NCI-H146 (cell line): ENCODE measurements around the gene LTBP4.
"Not testable (repeated sequence)": the region's sequence is repeated elsewhere in the genome, so short reads cannot be mapped to it uniquely, and the experiment has no call there.

ENCODE experiments used
- DNase-seq: peaks from one replicate; lab custom pipeline; 2025; lab: John Stamatoyannopoulos, UW

The LTBP4 gene

DNA sequence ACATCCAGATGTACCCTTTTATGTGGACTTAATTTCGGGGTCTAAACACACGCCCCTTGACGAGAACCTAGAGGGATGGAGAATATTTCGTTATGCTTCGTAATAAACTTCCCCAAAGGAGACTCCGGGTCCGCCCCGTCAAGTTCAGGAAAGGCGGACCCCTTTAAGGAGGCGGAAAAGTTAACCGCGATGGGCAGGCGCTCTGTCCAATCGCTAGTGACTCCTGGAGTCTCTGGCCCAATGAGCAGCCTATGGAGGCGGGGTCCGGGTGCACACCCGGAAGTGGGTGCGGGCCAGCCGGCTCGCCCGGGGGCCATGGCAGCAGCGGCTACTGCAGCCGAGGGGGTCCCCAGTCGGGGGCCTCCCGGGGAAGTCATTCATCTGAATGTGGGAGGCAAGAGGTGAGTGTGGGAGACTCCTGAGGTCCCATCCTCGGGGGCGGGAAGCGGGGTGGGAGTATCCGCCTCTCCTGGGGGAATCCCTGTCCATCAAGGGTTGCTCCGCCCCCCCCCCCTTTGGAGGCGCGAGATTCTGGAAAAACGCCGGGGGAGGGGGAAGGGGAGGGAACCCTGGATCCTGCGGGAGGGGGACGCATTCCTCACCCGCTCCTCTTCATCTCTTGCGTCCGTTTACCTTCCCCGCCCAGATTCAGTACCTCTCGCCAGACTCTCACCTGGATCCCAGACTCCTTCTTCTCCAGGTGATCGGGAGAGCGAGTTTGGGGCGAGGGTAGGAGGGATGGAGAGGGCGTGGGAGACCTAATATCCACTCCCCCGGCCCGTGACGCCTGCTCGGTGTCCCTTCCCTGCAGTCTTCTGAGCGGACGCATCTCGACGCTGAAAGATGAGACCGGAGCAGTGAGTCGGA lies 24.4 kb upstream of the LTBP4 start, which contains the start of gene SHKBP1:
SHKBP1 (plus strand) TSS at position 289 of the 867 bp plus-strand sequence; CDS start at position 316, 27 bp downstream.
- DNase-seq = peak; percentile 94

- no peak for DNase-seq
Measured at GRCh38 chr19:40578442-40578908, 22.7 kb upstream of the LTBP4 start.

- no peak for DNase-seq
Measured at GRCh38 chr19:40580619-40581018, 20.6 kb upstream of the LTBP4 start.

GRCh38 chr19:40581531-40581930 lies 19.6 kb upstream of the LTBP4 start:
- DNase-seq = no peak

- DNase-seq = no peak
Measured at GRCh38 chr19:40582467-40582866, 18.7 kb upstream of the LTBP4 start.

DNA sequence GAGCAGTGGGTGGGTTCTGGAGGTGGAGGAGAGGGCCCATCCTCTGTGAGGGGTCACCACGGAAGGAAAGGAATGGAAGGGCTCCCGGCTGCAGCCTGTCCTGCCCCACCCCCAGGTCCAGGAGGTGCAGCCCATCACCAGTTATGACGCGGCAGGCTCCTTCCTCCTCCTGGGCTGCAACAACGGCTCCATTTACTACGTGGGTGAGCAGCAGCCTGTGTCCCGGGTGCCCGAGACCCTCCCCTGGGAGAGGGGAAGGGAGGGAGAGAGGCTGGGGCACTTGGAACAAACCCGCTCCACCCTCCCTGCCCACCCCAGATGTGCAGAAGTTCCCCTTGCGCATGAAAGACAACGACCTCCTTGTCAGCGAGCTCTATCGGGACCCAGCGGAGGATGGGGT lies 17.9 kb upstream of the LTBP4 start:
- DNase-seq = no peak

DNA sequence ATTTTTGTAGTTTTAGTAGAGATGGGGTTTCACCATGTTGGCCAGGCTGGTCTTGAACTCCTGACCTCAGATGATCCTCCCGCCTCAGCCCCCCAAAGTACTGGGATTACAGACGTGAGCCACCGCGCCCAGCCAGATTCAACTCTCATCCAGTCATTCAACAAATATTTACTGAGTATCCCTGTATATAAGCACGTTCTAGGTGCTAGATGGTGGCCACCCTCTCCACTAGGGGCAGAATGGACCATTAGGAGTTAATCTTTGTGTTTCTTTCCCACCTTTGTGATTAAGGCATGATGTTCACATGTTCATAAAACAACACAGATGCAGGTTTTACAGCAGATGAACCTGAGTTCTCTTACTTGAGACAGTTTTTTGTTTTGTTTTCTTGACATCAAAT lies 17.2 kb upstream of the LTBP4 start:
- no peak for DNase-seq

GRCh38 chr19:40585241-40585981 lies 15.8 kb upstream of the LTBP4 start:
- no peak for DNase-seq

DNA sequence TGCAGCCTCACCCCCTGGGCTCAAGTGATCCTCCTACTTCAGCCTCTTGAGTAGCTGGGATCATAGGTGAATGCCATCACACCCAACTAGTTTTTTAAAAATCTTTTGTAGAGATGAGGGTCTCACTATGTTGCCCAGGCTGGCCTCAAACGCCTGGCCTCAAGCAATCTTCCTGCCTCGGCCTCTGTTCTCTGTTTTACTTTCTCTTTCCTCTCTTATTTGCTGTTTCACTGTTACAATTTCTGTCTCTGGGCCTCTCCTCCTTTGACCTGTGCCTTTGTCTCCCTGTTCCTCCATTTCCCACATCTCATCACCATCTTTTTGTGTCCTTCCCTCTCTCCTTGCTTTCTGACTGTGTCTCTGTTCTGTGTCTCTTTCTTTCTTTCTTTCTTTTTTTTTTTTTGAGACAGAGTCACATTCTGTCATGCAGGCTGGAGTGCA lies 15.2 kb upstream of the LTBP4 start:
- no peak for DNase-seq

DNA sequence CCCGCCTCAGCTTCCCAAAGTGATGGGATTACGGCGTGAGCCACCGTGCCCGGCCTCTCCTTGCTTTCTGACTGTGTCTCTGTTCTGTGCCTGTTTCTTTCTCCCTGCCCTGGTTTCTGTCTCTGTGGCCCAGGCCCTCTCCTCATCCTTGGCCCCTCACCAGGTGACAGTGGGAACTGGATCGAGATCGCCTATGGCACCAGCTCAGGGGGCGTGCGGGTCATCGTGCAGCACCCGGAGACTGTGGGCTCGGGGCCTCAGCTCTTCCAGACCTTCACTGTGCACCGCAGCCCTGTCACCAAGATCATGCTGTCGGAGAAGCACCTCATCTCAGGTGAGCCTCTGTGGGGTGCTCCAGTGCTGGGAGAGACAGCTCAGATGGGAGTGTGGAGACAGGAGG lies 14.6 kb upstream of the LTBP4 start:
- DNase-seq = no peak

DNA sequence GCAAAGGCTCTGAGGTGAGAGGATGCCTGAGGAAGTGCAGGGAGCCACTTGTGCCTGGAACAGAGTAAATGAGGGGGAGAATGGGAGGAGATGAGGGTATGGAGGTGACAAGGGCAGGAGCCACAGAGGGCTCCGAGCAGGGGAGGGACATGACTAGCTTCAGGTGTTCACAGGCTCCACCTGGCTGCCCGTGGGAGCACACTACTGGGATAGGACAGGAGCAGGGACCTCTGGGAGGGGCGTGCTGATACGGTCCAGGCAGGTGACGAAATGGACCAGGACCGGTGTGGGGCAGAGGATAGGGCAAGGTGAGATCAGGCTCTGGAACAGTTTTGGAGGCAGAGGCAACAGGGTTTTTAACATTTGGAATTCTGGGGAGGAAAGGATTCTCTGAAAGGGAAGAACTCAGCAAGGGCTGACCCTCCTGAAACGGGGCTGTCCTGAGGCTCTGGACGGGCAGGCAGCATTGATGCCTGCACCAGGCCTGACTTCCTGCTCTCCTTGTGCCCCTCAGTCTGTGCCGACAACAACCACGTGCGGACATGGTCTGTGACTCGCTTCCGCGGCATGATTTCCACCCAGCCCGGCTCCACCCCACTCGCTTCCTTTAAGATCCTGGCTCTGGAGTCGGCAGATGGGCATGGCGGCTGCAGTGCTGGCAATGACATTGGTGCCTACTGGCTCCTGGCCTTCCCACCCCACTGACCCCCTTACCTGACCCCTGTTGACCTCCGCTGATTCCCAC lies 12.9 kb upstream of the LTBP4 start:
- DNase-seq = no peak

DNA sequence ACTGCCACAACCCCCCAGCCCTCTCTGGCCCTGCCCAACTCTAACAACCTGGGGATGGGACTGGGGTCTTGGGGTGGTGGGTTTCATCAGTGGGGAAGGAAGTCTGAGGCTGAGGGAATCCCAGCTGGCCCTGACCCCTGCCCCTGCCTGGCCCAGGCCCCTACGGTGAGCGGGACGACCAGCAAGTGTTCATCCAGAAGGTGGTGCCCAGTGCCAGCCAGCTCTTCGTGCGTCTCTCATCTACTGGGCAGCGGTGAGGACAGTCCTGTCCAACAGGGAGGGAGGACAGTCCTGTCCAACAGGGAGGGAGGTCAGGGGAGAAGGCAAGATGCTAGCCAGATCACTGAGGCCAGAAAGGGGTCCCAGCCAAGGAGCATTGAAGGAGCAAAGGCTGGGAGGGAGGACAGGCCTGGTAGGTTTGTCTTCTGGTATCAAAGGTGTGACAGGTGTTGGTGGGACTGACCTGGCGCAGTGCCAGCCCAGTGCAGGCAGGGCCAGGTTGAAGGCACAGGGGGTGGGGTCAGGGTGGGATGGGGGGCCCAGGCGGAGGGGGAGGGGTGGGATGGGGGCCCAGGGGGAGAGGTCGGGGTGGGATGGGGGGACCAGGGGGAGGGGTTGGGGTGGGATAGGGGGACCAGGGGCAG lies 12.1 kb upstream of the LTBP4 start:
- no peak for DNase-seq

GRCh38 chr19:40589591-40590429 lies 11.4 kb upstream of the LTBP4 start:
- DNase-seq = no peak

GRCh38 chr19:40590464-40591265 lies 10.5 kb upstream of the LTBP4 start:
- DNase-seq = no peak

- not testable (repeated sequence) for DNase-seq
Measured at GRCh38 chr19:40591724-40592123, 9.4 kb upstream of the LTBP4 start.

DNA sequence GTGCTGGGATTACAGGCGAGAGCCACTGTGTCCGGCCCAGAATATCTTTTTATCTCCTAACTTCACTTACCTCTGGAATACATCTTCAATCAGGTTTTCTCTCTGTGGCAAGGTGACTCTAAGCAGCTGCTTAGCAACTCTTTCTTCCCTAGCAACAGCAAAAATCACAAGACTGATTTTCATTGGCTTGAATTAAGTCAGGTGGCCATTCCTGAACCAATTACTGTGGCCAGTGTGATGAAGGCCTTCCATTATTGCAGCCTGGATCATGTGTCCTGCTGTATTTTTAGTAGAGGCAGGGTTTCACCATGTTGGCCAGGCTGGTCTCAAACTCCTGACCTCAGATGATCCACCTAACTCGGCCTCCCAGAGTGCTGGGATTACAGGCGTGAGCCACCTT lies 9.0 kb upstream of the LTBP4 start:
- peak; percentile 57 for DNase-seq

DNA sequence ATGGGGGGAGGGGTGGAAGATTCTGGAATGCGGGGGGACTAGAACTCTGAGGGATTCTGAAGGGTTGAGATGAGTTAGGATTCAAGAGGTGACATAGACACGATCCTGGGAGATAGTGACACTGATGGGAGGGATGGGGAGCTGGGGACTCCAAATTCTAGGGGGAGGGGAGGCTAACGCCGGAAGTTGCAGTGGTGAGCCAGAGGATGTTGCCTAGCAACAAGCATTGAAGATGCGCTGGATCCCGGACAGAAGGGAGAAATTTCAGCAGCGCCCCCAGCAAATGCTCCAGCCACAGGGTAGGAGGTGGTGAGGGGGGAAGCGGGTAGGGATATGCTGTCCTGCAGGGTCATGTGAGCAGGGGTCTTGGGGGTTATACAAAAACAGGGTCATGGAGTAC lies 6.9 kb upstream of the LTBP4 start:
- peak; percentile 21 for DNase-seq

- DNase-seq = no peak
Measured at GRCh38 chr19:40594657-40595091, 6.5 kb upstream of the LTBP4 start.

DNA sequence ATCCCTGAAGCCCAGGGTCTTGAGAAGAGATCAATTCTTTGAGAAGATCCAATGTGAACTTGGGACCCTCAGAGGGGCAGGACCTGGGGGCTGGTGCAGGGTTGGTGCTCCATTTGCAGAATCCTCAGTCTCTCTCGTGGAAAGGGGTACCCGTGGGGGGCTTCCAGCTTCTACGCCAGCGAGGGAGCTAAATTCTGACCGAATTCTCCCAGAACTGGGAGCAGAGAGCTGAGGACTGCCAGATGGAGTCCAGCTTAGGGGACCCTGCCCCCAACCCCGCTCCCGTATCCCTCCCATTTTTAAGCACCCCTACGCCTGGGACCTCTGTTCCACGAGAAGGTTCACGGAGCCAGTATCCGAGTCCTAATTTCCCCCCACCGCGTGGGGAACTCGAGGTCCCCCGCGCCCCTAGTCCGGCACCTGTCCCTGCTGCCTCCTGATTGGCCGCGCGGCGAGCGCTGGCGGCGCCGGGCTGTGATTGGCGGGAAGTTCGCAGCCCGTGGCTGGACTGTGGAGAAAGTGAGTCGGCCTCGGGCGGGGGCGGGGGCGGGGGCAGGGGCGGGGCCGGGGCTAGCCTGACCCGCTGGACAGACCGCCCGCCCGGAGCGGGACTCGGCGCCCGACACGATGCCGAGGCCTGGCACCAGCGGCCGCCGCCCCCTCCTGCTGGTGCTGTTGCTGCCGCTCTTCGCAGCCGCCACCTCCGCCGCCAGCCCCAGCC lies 4.4 kb upstream of the LTBP4 start:
- DNase-seq = no peak
